Activated naive CD4-positive, alpha-beta T cell treated with Interleukin-2 at 50 U/mL for 16 hours (primary cell): ENCODE results near the gene HS2ST1.

Experiments used
- DNase-seq: peaks from one replicate; pipeline ENCODE4 v3.0.0-alpha.2; 2020

HS2ST1 gene

GRCh38 chr1:87074001-87074795, 159.8 kb downstream of the HS2ST1 start:
- no peak for DNase-seq

DNA sequence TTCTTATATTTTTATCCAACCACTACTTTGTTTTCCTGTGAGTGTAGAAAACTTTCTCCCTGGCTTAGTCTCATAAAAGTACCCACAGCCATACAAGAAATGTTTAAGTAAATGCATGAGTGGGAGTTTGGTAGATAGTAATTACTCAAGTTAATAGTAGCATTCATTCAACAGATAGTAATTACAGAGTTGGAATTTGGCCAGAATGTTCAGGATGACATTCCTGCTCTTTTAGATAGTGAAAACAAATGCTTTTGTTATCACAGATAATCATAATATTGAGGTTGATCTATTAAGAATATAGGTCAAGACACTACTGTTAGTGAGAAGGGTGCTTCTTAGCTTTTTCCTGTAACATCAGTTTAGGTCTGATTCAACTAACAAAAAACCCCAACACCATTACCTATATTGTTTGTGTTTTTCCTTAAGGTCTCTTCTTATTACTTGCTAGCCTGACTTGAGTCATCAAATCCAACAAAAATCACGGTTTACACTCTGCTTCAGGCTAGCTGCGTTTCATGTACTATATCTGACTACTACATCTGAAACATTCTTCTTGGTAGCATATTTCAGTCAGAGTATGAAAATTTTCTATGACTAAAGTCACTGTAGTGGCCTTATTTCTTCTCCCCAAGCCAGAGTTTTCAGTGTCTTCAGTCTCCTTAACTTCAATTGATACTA, 163.7 kb downstream of the HS2ST1 start:
- DNase-seq: no peak

DNA sequence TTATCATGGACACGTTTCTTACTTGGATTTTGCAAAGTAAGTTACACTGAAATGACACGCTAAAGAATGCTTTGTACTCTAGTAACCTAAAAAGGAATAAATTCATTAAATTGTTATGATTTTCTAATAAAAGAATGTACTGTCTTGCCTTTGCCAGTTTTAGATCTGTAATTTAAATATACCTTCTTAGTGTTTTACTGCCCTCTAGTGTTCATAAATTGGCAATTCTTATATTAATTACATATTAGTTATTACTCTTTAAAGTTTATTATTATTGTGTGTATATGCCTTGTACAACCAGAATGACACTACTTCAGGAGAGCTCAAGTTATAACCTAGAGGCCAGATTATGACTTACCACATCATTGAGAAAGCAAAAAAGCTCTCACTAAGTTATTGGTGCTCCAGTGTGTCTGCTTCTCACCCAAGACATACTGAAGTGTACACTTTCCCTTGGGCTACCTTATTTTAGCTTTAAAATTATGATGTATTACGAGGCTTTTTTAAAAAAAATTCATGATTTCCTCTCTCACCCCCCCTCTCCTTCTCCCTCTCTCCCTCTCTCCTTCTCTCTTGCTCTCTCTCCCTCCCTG, 169.9 kb downstream of the HS2ST1 start:
- no peak for DNase-seq

DNA sequence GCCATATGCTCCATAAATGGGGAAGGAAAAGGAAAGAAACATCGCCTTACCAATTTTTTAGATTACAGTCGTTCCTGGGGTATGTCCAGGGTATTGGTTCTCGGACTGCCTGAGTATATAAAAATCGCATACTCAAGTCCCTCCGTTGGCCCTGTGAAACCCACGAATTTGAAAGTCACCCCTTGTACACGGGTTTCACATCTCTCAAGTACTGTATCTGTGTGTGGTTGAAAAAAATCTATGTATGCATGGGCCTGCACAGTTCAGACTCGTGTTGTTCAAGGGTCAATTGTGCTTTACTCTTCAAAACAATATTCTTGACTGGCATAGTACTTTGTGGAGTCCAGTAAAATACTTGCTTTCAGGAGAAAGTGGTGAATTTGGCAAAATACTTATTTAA, 171.7 kb downstream of the HS2ST1 start:
- no peak for DNase-seq

GRCh38 chr1:87089070-87089736, 174.8 kb downstream of the HS2ST1 start:
- no peak for DNase-seq

DNA sequence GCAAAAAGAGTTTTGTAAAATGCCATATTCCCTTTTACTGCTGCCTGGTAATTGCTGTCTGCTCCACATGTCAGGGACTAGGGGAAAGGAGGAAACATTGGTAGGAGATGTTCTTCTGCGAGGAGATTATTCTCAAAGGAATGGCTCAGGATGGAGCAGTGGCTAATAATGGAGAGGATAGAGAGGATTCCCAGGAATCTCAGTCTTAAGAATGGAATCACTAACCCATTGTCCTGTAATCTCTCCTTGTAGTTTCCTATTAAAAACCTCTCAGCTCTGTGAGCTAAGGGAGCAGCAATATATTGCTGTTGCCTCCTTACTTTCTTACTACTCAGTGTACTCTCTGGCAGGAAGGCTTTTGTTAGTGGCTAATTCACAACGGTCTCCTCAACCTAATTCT, 175.4 kb downstream of the HS2ST1 start:
- DNase-seq: no peak

DNA sequence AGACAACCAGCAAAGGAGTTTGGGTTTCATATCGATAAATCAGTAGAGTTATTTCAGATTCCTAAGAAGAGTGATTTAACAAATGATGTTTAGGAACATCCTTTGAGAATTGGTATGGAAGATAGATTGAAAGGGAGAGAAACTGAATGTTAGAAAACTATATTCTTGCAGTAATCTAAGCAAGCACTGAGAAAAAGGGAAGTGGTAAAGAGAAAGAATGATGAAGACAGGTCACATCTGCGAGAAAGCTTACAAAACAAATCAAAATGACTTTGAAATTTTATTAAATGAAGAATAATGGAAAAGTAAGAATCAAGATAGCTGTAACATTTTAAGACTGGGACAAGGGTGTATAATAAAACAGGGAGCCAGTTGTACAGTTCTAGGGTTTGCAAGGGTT, 177.0 kb downstream of the HS2ST1 start:
- no peak for DNase-seq

DNA sequence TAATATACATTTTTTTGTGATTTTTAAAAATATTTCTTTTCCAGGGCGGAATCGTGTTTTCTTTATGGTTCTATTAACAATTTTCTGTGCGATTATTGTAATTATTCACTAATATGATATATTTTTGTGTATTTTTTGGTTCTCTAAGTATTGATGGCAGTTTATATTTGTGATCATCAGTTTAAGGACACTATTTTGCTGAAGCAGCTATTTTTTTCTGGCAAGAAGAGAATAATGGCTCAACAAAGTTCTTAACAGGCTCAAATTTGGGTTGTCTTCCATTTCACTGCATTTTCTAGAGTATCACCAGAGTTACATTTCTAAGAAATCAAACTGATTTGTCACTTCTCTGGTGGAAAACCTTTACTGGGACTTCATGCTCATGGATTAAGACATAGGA, 178.4 kb downstream of the HS2ST1 start:
- no peak for DNase-seq

DNA sequence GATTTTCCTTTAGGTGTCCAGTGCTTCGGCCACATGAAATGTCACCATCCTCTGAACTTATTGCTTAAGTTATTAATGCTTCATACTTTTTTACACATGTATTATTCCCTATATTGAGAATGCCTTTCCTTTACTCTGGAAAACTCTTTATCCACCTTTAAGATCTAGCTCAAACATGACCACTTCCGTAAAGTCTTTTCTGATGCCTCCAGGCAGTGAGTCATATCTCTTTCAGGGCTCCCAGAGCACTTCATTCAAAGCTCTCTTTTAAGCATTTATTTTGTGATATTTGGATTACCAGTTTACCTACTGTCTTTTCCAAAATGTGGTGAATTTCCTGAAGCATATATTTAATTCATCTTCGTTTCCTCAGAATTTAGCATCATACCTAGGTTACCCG, 178.9 kb downstream of the HS2ST1 start:
- no peak for DNase-seq

DNA sequence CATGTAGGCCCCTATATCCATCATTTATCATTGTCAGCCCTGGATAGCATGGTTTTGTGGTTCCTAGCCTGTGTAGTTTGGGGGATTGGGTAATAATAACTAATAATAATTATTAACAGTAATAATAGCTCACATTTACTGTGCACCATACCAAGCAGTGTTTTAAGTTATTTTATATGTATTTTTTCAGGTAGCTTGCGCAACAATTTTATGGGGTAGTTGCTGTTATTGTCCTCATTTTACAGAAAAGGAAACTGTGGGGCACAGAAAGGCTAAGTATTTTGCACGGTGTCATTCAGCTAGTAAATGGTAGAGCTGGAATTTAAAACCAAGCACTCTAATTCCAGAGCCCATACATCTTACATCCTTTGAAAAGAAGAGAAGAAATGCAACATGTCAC, 179.8 kb downstream of the HS2ST1 start:
- DNase-seq: no peak

GRCh38 chr1:87100271-87100670, 185.8 kb downstream of the HS2ST1 start:
- no peak for DNase-seq

DNA sequence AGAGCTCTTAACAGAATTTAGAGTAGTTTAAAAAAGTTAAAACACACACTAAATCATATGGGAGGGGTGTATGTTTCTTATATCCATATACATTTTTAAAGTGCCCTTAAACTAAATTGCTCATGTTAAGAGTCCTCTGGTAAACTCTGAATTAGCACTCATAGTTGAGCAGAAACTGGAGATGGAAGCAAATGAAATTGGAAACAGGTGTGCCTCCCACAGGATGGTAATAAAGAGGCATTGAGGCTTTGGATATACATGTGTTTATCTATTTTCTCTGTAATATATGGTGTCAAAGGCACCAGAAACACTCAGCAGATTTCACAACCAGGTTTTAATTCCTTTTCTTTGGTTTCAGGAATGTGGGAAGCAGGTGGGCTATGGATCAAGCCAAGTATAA, 188.6 kb downstream of the HS2ST1 start:
- no peak for DNase-seq

DNA sequence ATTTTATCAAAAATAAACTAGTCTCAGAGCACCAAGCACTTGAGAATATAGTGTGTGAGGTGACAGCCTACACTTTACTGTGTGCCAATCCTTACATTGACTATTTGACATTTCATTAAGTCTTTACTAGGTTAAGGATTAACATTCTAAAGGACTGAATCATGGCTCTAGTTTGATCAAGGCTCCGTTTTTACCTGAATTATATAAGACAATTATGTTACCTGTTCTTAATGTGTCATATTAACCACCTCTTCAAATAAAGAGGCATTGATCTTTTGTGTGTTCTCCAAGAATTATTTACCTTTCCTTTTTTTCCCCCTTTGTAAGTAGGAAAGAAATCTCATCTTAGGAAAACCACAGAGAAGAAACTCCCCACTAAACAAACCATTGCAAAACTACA, 189.7 kb downstream of the HS2ST1 start:
- DNase-seq: no peak

GRCh38 chr1:87104945-87105344, 190.5 kb downstream of the HS2ST1 start:
- DNase-seq: no peak

DNA sequence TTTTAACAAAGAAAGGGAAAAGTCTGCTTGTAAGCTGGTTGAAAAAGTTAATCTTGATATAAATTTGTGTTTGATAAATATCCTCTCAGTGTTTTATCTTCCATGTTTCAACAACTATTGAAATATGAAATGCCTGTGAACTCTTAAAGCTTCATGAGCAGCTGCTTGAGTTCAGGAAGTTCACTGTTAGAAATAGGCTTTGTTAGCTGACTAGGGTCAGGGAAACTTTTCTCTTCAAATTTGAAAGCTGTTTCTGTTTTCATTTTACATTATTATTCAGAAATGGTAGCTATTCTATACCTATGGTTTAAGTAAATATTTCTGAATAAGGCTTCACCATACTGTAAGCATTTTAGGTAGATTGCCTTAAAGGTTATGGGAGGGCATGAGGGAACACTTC, 191.7 kb downstream of the HS2ST1 start:
- no peak for DNase-seq

DNA sequence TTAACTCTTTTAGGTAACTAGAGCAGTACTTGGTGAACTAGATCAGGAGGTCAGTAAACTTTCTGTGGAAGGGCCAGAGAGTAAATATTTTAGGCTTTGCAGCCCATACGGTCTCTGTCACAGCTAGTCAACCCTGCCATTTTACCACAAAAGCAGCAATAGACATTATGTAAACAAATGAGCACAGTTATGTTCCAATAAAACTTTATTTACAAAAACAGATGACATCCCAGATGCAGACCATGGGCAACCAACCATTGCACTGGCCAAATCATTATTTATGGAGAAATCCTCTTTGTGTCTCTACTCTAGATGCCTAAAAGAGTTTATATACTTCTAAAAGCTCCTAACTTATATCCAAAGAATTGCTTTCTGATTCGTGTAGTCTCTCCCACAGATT, 192.4 kb downstream of the HS2ST1 start:
- no peak for DNase-seq

DNA sequence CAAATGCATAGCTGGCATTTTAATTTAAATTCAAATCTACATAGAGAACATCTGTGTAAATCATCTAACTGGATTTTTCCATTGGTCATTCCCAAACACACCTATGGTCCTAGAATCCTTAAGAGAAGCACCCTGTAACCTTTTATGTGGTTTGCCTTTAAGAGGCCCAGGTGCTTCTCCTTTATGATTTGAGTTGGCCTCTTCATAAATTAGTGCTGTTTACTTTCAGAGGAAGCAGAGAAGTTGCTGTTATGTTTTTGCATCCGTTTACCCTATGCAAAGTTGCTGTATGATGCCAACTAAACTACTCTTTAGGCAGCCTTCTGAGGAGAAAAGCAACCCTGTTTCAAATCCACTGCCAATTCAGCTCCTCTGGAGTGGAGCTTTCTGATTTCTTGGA, 193.8 kb downstream of the HS2ST1 start:
- no peak for DNase-seq

DNA sequence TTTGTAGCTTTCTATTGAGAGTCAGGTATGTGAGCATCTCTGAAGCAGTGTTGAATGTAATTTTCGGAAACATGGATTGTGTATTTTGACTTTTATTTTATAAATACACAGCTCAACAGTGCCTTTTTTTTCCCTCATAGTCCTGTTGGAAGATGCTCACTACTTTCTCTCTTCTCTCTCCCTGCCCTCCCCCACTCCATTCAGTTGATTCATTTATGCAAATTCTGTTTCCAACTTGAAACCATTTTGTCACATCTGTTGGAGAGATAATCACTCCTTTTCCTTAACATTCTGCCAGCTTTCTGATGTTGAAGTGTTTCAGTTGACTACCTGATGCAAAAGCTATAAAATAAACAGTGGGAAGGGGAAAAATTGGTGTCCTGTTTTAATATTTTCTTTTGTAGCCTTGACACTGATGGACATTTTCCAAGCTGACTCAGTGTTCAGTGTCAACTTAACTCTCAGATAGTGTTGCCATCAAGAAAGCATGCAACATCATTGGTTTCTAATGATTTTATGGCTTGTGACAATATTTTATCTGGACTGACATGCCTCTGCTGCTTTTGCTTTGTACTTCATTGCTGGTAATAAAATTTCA, 194.5 kb downstream of the HS2ST1 start:
- DNase-seq: no peak

DNA sequence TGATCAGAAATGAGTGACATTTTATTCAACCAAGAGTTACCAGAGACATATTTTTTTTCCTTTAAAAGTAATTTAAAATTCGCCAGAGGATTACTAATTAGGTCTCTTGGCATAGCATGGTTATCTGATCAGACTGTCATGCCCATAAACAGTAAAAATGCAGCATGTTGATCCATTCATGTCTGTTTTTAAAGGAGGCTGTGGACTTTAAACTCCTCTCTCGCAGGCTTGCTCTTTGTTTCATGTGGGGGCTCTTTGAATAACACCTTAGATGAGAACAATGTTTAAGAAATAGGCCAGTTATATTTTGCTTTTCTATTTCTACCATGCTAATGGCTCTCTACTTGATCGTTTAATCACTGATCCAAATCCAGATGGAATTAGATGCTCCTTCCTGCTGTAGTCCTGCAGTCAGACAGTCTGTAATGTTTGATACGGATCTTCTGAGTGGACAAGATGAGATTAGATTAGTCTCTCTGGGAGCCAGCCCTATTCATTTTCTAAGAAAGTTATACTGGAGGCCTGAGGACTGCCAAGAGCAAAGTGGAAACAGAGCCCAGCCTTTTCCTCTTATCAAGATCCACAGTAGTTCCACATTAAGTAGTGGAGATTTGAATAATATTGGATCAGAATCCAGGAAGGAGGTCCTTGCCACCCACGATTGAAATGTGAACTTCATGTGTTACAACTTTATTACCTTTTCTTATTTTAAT, 197.4 kb downstream of the HS2ST1 start:
- DNase-seq: no peak

DNA sequence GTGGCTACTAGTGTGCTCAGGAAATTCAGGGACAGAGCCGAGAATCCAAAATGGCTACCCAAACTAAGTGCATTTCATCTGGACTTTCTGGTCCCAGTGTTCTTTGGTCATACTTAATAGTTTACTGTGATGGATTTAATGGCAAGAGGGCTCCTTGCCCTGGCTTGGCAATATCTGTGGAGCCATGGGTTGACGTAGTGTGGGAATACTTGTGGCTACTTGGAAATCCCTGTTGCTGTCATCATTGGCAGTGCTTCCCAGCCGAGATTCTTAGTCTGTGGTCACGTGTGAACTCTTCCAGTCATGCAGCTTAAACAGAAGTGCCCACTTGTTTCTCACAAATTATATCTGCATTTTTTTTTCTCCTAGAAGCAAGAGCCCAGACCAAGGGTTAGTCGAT, 198.9 kb downstream of the HS2ST1 start:
- DNase-seq: no peak

GRCh38 chr1:87115317-87115890, 201.0 kb downstream of the HS2ST1 start:
- no peak for DNase-seq

- DNase-seq: no peak
Measured at GRCh38 chr1:87115891-87116290, 201.5 kb downstream of the HS2ST1 start.
